ENCODE results near the gene SPON2. TPM values are rescaled to one million over a fixed set of nuclear protein-coding genes. Genes with fewer than 3 reads are reported as not detected.
A peak's percentile ranks its signal among the peaks of the same experiment; 100 is the strongest.

SPON2 gene
- total and polyA plus RNA-seq, 8 donors, result 7.7 to 94.2 (median 21.7) TPM

- Histone ChIP-seq H3K4me1 (peaks cover 21 to 57% of the 10 kb centered on the region in 2 donors), H3K4me3 (no peak overlapping the region), H3K27me3 (no peaks in the 10 kb centered on the region), H3K9me3 (no peaks in the 10 kb centered on the region), H3K27ac (no peak overlapping the region), H3K36me3 (peaks cover 0 to 76% of the 10 kb centered on the region in 2 donors)
- intact Hi-C loops (cut with DNase I), result no loop called here
- no peak for TF ChIP-seq CTCF (IDR thresholded peaks at IDR 0.05)
- ATAC-seq (peak; percentile 5), DNase-seq (no peak)
Observed at GRCh38 chr4:1215141-1216075, 43.0 kb upstream of the SPON2 start.

DNA sequence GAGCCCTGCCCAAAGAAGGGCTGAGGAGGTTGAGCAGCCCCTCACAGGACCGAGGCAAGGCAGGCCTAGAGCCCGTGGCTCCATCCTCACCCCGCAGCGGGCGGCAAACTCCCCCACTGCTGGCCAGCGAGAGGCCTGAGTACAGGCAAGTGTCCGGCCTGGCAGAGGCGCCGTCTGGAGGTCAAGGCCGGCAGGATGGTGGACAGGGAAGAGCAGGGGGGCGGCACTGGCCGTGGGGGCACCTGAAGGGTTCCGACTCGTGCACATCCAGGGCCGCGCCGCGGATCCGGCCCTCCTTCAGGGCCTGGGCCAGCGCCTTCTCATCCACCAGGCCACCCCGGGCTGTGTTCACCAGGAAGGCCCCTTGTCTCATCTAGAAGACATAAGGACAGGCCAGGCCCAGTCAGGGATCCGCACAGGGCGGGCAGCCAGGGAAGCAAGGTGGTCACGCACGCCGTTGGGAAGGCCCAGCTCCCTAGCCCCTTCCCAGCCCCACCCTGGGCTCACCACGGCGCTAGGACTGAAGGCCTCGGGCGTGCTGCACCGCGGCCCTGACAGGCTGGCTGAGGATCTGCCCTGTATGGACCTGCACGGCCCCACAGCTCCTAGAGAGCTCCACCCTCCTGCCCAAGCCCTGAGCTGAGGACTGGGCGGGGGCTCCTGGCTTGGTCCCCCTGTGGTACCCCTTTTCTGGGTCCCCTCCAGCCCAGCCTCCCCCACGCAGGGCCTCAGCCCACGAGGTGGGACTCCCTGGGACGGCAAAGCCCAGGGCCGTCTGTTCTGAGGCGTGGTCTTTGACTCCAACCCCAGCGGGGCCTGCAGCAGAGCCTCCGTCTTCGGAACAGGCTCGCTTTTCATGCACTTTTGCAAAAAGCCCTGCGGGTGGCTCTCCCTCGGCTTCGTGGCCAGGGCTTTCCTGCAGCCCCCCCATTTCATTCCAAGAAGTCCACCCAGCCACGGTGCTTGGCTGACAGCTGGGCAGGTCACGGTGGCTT, 42.0 kb upstream of the SPON2 start:
- ATAC-seq (no peak), DNase-seq (peak in 1 of 4 donors; percentile 69)
- TF ChIP-seq CTCF (IDR thresholded peaks at IDR 0.05), result no peak
- intact Hi-C loops (cut with DNase I), result no loop called here
- H3K4me1 ChIP-seq, result peaks cover 31 to 63% of the 10 kb centered on the region in 2 donors
- no peak overlapping the region for H3K27ac ChIP-seq
- no peaks in the 10 kb centered on the region for H3K27me3 ChIP-seq
- no peak overlapping the region for H3K4me3 ChIP-seq
- H3K9me3 ChIP-seq, result no peaks in the 10 kb centered on the region
- peaks cover 0 to 82% of the 10 kb centered on the region in 2 donors for H3K36me3 ChIP-seq

DNA sequence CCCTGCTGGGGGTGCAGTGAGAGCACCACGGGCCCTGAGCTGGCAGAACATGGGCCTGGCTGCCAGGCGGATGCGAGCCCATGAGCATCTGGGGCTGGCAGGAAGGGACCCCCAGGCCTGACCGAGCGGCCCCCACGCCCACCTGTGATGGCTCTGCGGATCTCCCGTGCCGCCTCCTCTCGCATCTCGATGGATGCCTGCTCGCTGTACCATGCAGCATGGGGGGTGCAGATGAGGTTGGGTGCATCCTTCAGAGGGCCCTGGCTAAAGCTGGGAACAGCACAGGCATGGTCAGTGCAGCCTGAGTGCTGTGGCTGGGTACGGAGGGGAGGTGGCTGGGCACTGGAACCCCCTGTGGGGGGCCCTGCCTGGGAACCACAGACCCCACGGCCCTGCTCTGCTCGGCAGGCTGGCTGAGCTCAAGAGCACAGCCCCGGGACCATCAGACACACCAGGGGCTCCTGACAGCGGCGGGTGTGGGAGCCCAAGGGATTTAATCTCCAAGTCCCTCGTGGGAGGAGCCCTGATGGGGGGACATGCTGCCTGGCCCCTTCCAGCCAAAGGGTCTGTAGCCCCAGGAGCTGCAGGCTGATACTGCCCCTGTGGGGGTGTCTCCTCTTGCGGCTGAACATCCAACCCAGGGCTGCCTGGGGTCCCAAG, 41.1 kb upstream of the SPON2 start:
- intact Hi-C loops (cut with DNase I), result no loop called here
- Histone ChIP-seq H3K4me3 (no peak overlapping the region), H3K27me3 (no peaks in the 10 kb centered on the region), H3K27ac (no peak overlapping the region), H3K9me3 (no peaks in the 10 kb centered on the region), H3K4me1 (peaks cover 41 to 63% of the 10 kb centered on the region in 2 donors), H3K36me3 (peaks cover 0 to 90% of the 10 kb centered on the region in 2 donors)
- TF ChIP-seq CTCF (IDR thresholded peaks at IDR 0.05), result no peak
- DNase-seq (peak in 1 of 4 donors; percentile 70), ATAC-seq (no peak)

- TF ChIP-seq CTCF (IDR thresholded peaks at IDR 0.05), result no peak
- DNase-seq (peak in 1 of 4 donors; percentile 72), ATAC-seq (no peak)
- H3K9me3 ChIP-seq, result no peaks in the 10 kb centered on the region
- no peak overlapping the region for H3K4me3 ChIP-seq
- H3K36me3 ChIP-seq, result peaks cover 0 to 86% of the 10 kb centered on the region in 2 donors
- peaks cover 46 to 65% of the 10 kb centered on the region in 2 donors for H3K4me1 ChIP-seq
- H3K27ac ChIP-seq, result peak overlapping the region in 1 of 2 donors; percentile 42
- no peaks in the 10 kb centered on the region for H3K27me3 ChIP-seq
- intact Hi-C loops (cut with DNase I), result no loop called here
Observed at GRCh38 chr4:1212546-1213335, 40.4 kb upstream of the SPON2 start.

Measured in left lung (tissue), 10 donors.